HG03575 (cell line): ENCODE results near the gene DNAJB4.
A peak's percentile ranks its signal among the peaks of the same experiment; 100 is the strongest.
"Not testable (repeated sequence)": the region's sequence is repeated elsewhere in the genome, so short reads cannot be mapped to it uniquely, and the experiment has no call there.

Experiments used
- ATAC-seq: cut with Tn5 transposase; IDR thresholded peaks from one replicate; pipeline ENCODE4 v1.9.1; 2021; ENCODE audit not compliant: unreplicated experiment, insufficient number of reproducible peaks, low FRiP score; ENCODE audit errors: extremely low read depth

Gene DNAJB4

GRCh38 chr1:78004719-78005447 is at the start of gene DNAJB4:
TSS of gene DNAJB4 (plus strand) at chr1:78004939. CDS start at chr1:78005111, 172 bp downstream.
- ATAC-seq = peak; percentile 99

DNA sequence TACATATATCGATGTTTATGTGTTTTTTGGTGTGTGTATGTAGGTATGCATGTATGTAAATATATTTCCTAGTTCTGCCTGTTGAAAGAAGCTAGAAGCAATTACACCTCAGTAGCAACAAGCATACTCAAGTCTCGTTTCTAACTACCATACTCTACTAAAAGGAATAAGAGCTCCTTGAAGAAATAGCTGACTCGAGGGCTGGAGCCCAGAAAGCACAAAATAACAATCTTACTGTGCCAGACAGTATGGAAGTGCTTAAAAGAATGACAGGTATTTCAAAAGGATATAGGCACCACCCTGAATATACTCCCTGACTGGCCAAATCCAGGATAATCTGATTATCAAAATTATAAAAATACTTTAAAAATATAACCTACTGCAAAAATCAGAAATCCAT is 49.0 kb upstream of the DNAJB4 start:
- ATAC-seq = no peak

GRCh38 chr1:77956464-77956863 is 48.3 kb upstream of the DNAJB4 start:
- ATAC-seq = no peak

GRCh38 chr1:77958391-77958790 is 46.3 kb upstream of the DNAJB4 start:
- ATAC-seq = no peak

- ATAC-seq = no peak
Measured at GRCh38 chr1:77958850-77959249, 45.9 kb upstream of the DNAJB4 start.

DNA sequence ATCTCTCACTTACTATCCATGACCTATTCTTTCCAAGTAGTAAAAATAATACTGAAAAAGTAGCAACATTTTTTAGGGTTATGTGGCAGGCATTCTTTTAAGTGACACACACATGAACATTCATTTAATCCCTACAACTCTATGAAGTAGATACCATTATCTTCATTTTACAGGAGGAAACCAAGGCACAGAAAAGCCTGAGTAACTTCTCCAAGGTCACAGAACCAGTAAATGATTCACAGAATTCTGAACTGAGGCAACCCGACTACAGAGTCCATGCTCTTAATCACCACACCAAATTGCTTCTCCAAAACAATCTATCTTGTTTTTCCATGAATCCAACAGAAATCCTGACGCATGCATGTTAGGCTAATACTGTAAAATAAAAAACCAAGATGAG is 43.3 kb upstream of the DNAJB4 start:
- ATAC-seq = no peak

DNA sequence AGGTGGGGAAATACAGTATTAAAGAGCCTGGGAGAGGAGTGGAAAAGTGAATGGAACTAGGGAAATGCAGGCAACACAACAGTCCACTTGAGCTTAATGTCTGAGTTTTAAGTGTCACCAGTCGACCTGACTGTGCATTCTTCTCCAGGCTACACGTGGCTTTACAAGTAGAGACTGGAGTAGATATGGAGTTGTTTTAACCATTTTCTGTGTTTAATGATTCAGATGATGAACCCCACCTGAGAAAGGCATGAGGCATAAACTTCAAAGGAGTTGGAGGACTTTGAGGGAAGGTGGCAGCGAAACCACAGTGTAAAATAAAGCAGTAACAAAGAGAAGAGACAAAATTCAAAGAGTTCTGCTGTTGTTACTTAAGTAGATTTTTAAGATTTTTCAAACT is 38.4 kb upstream of the DNAJB4 start:
- ATAC-seq = no peak

DNA sequence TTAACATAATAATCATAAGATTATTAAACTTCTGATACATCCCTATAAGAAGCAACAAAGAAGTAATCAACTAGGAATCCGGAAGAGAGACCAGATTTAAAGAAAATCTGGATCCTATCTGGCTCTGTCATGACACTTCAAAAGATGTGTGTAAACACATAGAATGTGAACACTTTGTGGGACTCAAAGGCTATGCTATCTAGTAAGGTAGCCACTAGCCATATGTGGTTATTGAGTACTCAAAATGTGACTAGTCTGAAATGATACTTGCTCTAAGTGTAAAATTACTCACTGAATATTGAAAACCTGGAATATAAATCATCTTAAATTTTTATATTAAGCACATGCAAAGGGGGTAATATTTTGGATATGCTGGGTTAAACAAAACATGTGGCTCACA is 34.5 kb upstream of the DNAJB4 start:
- ATAC-seq = no peak

- ATAC-seq = no peak
Measured at GRCh38 chr1:77972080-77972479, 32.7 kb upstream of the DNAJB4 start.

- no peak for ATAC-seq
Measured at GRCh38 chr1:77975386-77975785, 29.4 kb upstream of the DNAJB4 start.

DNA sequence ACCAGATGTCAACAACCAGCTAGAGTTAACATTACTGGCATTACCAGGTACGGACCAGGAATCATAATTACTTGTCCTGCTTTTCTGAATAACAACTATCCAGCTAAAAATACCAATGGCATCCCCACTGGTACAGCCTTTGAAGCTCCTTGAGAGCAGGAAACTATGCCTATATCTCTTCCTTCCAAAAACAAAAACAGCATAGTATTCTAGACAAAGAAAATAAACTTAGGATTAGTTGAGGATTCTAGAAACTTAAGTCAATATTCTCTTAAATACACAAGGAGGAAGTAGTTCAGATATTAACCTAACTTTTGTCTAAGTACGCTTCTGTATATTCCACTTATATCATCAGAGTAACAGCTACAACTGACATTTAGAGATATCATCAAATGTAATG is 28.8 kb upstream of the DNAJB4 start:
- no peak for ATAC-seq

GRCh38 chr1:77976433-77977076 is 28.2 kb upstream of the DNAJB4 start:
- no peak for ATAC-seq

DNA sequence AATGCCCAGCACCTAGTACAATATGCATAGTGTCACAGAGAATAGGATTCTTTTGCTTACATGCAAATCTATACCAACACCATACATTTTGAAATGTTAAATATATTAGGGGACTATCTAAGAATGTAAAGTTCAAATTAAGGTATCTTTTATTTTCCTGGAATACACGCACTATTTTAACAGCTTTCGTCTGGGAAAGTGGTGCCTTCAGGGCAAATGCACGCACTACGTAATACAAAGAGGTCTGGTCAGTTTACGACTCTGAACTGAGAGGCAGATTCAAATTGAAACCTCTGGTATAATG is 26.8 kb upstream of the DNAJB4 start:
- no peak for ATAC-seq

- ATAC-seq = peak; percentile 55
Measured at GRCh38 chr1:77978293-77978968, 26.3 kb upstream of the DNAJB4 start.

DNA sequence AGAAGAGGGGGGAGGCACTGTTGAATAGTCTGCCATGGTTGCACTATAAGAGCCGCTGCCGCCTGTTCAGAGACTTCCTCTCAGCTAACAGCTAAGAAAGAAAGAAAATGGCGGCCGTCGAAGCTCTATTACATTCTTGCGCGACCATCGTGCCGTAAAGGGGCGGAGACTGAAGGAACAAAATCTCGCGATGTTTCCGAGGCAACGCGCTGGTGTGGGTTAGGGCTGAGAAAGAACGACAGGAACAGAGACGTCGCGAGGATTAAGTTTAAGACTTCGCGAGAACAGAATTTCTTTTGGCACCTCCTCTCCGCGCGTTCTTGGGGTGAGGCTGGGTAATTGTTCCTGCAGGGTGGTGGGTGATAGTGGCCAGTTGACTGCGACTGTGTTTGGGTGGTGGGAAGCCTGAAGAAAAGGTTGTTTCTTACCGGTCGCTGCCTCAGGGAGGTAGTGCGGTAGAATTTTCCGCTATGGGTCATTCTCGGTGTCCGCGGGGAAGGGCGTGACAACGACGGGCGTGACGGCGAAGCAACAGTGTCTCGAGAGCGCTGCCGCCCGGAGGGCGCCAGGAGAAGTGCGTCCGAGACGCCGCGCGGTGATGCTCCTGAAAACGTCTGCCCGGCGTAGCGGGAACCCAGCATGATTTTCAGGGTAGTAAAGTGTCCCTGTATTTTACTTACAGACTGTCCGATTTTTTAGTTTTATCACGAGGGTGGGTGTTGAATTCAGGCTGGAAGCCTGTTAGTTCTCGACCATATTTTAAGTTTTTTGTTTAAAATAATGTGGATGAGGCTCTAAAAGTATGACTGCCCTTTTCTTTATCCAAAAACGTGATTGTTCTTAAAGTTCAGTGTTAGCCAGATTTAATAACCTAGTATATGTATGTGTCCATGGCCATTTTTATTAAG is 25.5 kb upstream of the DNAJB4 start, which contains the start of gene FUBP1:
TSS of gene FUBP1 (minus strand) at position 104 of the 908 bp plus-strand sequence. CDS start at position 36, 68 bp downstream.
- ATAC-seq = peak; percentile 54

DNA sequence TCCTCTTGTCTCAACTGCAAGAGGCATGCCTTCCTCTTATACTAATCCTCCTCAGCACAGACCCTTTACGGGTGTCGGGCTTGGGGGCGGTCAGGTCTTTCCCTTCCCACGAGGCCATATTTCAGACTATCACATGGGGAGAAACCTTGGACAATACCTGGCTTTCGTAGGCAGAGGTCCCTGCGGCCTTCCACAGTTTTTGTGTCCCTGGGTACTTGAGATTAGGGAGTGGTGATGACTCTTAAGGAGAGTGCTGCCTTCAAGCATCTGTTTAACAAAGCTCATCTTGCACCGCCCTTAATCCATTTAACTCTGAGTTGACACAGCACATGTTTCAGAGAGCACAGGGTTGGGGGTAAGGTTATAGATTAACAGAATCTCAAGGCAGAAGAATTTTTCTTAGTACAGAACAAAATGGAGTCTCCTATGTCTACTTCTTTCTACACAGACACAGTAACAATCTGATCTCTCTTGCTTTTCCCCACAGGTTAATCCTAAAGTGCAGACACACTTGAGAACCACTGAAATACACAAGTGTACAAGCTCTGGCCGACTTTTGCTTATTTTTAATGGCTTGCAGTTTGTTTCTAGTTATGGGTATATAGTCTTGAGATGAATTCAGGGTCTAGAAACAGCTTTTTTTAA is 21.3 kb upstream of the DNAJB4 start:
- ATAC-seq = not testable (repeated sequence)

DNA sequence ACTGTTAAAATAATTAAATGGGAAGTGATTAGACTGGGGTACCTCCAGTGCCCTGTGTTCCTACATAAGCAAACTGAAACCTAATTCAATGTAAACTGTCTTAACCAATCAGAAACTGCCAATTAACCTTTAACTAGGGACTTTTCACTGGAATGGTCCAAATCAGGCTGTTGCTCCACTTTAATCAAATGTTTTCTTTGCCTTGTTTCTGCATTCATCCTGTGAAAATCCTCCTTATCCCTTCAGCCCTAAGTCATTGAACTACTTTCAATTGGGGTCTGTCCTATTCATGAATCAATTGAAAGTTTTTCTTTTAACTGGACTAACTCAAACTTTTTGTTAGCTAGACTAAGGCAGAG is 20.8 kb upstream of the DNAJB4 start:
- ATAC-seq = no peak

DNA sequence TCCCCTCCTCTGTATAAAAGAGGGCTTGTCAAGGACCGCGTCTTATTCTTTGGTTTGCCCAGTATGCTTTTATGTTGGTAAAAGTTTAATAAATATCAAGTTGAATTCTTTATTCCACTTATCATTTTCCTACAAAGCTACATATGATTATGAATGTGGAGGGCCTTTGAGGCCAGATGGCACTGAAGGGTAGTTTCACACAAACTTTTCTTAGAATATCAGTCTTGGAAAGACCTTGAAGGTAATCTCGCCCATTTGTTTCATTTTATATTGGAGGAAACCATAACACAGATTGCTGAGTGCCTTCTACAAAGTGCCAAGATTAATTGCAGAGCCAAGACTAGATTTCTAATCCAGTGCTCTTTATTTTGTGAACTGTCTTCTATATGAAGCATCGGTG is 20.1 kb upstream of the DNAJB4 start:
- ATAC-seq = no peak

- no peak for ATAC-seq
Measured at GRCh38 chr1:77986810-77987209, 17.9 kb upstream of the DNAJB4 start.
